ENCODE measurements around the gene FUBP3.

FUBP3 gene

GRCh38 chr9:130662099-130662969 lies 83.0 kb downstream of the FUBP3 start:
- no peak for DNase-seq (ENCODE audit: low read depth)

DNA sequence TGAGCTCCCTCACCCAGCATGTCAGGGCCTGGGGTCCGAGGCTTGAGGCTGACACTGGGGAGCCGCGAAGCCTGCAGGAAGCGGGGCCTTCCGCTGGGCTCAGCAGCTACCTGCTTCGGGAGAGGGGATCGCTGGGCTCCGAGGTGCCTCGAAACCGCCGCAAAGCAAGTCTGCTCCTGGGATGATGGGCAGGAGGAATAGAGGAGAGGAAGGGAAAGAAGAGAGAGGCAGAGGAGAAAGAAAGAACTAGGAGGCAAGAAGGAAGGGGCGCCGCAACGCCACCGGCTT lies 83.5 kb downstream of the FUBP3 start:
- DNase-seq (ENCODE audit: low read depth), result no peak

DNA sequence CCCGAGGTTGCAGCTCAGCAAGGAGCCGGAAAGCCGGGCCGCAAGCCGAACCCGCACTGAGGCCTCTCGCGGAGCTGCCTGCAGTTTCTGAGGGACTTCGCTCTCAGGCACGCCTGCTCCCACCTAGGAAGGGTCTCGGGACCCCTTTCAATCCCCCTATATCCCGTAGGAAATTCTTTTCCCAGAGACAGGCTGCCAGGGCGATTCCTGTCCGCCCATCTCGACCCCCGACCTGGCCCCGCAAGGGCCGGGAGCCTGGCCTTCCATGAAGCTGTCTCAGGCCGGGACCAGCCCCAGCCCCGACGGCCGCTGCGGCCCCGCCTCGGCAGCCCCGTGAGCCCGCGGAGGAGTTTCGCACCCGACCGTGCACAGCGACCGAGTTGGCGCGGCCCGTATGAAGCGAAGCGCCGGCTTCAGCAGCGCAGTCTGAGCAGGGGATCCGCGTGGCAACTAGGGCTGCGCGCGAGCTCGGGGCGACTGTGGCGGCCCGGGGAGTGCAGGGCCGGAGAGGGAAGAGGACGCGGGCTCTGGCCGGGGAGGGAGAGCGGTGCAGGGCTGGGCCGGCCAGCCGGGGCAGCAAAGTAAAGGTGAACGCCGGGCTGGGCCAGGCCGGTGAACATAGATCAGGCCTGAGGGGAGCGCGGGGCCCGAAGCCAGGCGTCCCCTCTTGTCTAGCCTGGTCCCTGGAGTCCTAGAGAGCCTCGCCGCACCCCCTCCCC lies 84.0 kb downstream of the FUBP3 start:
- no peak for DNase-seq (ENCODE audit: low read depth)

- no peak for DNase-seq (ENCODE audit: low read depth)
These were observed 84.5 kb downstream of the FUBP3 start for GRCh38 chr9:130663977-130664250.

DNA sequence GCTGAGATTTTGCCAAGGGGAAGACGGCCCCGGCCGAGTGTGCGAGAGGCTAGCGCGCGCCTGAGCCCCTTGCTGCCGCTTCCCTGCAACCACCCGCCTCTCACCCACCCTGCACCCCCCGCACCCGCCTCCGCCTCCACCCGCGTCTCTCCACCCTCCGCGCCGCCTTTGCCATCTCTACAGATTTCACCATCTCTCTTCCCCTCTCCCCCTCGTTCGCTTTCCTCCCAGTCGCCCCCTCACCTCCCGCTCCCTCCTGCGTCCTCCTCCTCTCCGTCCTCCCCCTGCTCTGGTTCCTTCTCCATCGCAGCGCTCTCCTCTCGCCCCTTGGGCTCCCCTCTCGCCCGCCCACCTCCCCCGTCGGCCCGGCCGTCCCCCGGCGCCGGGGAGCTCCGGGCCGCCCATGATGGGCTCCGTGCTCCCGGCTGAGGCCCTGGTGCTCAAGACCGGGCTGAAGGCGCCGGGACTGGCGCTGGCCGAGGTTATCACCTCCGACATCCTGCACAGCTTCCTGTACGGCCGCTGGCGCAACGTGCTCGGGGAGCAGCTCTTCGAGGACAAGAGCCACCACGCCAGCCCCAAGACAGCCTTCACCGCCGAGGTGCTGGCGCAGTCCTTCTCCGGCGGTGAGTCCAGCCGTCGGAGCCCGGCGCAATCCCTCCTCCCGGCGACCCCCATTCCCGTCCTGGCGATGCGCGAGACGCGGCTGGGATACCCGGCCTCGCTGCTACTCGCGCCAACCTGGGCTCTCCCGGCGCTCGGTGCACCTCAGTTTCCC lies 85.1 kb downstream of the FUBP3 start, which contains the start of gene PRDM12:
Gene PRDM12 (plus strand): TSS at position 344 of the 778 bp plus-strand sequence. CDS start 60 bp downstream, at position 404.
- DNase-seq (ENCODE audit: low read depth), result no peak

GRCh38 chr9:130665029-130665430 lies 85.7 kb downstream of the FUBP3 start:
- DNase-seq (ENCODE audit: low read depth), result no peak

GRCh38 chr9:130665431-130666392 lies 86.3 kb downstream of the FUBP3 start:
- no peak for DNase-seq (ENCODE audit: low read depth)

DNA sequence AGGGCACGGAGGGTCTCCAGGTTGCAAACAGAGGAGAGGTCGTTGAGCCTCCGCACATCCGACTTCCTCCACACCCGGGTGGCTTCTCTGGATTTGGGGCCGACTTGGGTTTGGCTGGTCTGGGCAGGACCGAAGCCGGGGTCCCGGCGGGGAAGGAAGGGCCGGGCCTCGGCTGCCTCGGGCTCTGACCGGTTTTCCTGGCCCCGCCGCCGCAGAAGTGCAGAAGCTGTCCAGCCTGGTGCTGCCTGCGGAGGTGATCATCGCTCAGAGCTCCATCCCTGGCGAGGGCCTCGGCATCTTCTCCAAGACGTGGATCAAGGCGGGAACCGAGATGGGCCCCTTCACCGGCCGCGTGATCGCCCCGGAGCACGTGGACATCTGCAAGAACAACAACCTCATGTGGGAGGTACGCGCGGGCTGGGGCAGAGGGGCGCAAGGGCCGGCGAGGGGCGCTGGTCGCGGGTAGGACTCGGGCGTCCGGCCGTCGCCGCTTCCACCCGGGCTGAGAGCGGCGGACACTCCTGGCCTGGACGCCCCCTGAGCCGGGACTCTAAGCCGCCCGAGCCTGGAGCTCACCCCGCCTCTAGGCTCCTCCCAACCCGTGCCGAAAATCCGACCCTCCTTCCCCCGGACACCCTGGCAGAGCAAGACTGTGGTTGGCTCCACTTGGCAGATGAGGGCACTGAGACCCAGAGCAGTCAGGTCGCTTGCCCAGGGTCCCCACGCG lies 87.2 kb downstream of the FUBP3 start:
- DNase-seq (ENCODE audit: low read depth), result no peak

DNA sequence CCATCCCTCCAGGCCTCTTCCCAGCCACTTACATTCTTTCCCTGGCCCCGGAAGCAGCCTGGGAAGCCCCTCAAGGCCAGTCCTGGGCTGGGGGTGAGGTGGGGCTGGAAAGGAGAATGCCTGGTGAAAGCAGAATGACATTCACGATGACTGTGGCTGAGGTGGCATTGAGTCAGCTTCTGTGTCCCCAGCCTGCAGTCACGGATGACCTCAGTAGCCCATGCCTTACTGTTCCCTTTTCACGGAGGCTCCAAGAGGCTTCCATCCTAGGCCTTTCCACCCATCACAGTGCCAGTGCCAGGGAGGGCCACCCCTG lies 87.7 kb downstream of the FUBP3 start:
- no peak for DNase-seq (ENCODE audit: low read depth)

DNA sequence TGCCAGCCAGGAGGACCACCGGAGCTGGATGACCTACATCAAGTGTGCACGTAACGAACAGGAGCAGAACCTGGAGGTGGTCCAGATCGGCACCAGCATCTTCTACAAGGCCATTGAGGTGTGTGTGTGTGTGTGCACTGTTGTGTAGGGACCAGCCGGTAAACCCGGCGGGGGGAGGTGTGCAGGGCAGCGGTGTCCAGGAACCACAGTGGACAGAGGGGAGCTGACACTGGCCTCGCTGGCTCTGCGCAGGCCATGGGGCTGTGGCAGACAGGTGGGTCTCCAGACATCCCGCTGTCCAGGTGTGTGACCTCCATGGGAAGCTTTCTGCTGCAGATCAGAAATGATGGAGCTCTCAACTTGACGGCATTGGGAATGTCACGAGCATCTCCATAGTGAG lies 88.8 kb downstream of the FUBP3 start:
- no peak for DNase-seq (ENCODE audit: low read depth)

DNA sequence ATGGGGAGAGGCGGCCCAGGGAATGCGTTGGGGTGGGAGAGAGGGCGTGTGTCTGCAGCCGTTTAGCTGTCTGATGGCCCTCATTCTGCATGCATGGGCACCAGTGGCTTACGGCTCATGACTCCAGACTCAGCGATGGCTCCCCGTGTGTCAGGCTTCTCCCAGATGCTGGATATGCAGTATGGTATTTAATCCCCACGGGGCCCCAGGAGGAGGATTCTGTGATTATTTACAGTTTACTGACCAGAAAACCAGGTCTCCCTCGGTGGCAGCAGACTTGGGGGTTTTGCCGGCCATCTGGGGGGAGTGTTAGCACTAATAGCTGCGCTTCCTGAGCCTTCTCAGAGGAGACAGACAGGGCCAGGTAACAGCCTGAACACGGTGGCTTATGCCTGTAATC lies 89.3 kb downstream of the FUBP3 start:
- no peak for DNase-seq (ENCODE audit: low read depth)

DNA sequence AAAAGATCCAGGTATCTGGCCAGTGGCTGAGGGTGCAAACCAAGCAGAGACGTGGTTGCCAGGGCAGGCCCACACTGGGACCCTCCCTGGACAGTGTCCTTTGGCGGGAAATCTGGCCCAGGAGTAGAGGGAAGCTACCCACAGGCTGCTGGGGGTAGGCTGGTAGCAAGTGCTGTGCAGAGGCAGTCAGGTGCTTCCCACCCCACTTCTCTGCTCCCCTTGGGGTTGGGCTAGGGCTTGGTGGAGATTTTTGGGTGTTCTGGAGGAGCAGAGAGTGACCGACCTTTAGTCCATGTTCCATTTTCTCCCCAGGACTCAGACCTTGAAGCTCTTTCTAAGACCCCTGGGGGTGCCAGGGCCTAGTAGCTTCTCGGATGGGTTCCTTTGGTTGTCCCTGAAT lies 90.6 kb downstream of the FUBP3 start:
- DNase-seq (ENCODE audit: low read depth), result no peak

- DNase-seq (ENCODE audit: low read depth), result no peak
These were observed 91.3 kb downstream of the FUBP3 start for GRCh38 chr9:130670644-130671043.

DNA sequence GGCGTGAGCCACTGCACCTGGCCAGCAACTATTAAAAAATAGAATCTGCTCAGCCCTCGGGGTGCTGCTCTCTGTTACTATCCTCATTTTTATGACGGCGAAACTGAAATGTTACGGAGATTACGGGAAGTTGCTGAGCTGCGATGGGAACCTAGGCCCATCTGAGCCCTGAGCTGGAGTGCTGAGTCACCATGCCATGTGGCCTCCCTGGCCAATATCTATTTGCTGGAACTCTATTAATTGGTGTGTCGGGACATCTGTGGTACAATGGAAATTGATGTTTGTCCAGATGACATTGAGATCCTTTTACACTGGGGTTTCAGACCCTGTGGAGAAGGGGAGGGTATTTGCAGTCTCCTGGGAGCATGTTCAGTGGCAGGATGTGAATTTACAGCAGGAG lies 93.1 kb downstream of the FUBP3 start:
- DNase-seq (ENCODE audit: low read depth), result no peak

- DNase-seq (ENCODE audit: low read depth), result no peak
These were observed 93.7 kb downstream of the FUBP3 start for GRCh38 chr9:130672933-130673615.

DNA sequence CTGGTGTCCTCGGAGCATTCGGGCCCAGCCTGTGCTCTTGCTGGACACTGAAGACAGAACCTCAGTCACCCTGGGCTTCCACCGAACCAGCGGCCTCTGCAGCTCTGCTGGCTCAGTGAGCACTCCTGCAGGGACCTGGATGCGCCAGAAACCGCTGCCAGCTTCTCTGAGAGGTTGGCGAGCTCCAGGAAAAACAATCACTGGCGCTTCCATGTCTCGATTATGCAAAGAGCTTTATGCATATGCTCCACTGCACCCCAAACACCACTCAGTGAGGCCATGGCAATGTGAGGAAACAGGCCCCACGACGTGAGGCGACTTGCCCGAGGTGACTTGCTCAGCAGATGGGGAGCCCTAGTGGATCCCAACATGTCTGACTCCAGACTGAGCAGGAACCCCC lies 96.0 kb downstream of the FUBP3 start:
- DNase-seq (ENCODE audit: low read depth), result no peak

DNA sequence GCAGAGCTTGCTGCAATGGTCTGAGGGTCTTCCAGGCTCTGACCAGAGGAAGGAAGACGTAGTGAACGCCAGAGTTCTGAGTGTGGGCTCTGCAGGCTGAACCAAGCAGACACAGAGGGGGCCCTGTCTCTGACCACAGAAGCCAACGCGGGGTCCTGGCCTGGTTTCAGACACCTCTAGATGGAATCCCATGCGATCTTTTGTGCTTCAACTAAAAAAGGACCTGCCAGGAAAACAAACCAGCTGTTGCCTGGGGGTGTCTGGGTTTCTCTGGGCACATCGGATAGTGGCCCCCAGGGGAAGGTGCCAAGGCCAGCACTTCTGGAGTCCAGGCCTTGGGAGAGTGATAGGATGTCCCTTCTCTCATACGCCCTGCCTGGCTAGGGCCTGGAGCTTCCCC lies 97.9 kb downstream of the FUBP3 start:
- no peak for DNase-seq (ENCODE audit: low read depth)

- DNase-seq (ENCODE audit: low read depth), result peak; percentile 70
These were observed 101.7 kb downstream of the FUBP3 start for GRCh38 chr9:130680836-130681768.

GRCh38 chr9:130681769-130682420 lies 102.5 kb downstream of the FUBP3 start:
- no peak for DNase-seq (ENCODE audit: low read depth)
